Uterus (tissue), 4 donors: ENCODE measurements around the gene IL21R. TPM values are rescaled to one million over a fixed set of nuclear protein-coding genes. Genes with fewer than 3 reads are reported as not detected.
A peak's percentile ranks its signal among the peaks of the same experiment; 100 is the strongest.

Source experiments
- DNase-seq, 2 donors: peaks; one replicate each; pipeline ENCODE4 v3.0.0-alpha.2; 2019 to 2020
- H3K27ac ChIP-seq, 2 donors: fragments of 200-600 bp; sonication (generic); 1 replicate in 1 of 2; 2 replicates in 1 of 2; pipeline ENCODE4 v1.5.1; 2016 to 2018
- H3K27me3 ChIP-seq, 2 donors: fragments of 200-600 bp; sonication (generic); one replicate each; pipeline ENCODE4 v1.5.1; 2018 to 2019; ENCODE audit warnings: control low read depth in 1 of 2
- H3K36me3 ChIP-seq, 2 donors: fragments of 200-600 bp; sonication (generic); one replicate each; pipeline ENCODE4 v1.5.1; 2019; ENCODE audit warnings: control low read depth in 1 of 2
- H3K4me1 ChIP-seq, 2 donors: fragments of 200-600 bp; sonication (generic); one replicate each; pipeline ENCODE4 v1.5.1; 2018 to 2019; ENCODE audit warnings: control low read depth in 1 of 2
- H3K4me3 ChIP-seq, 2 donors: fragments of 200-600 bp; sonication (generic); 1 replicate in 1 of 2; 2 replicates in 1 of 2; pipeline ENCODE4 v1.5.1; 2018 to 2019; ENCODE audit warnings: mild to moderate bottlenecking in 1 of 2
- H3K9me3 ChIP-seq, 2 donors: fragments of 200-600 bp; sonication (generic); one replicate each; pipeline ENCODE4 v1.5.1; 2019; ENCODE audit warnings: control low read depth in 1 of 2
- POLR2A ChIP-seq, 2 donors: fragments of 450-650 bp; IDR thresholded peaks; one replicate each; pipeline ENCODE4 v1.6.1; 2016; ENCODE audit warnings: antibody characterized with exemption in 2 of 2, mild to moderate bottlenecking in 1 of 2, moderate library complexity in 1 of 2
- intact Hi-C: fragments of 100-400 bp; cut with DNase I; formaldehyde crosslinking; loops from one replicate; pipeline ENCODE4 v1.15.1; 2023; ENCODE audit warnings: low total_unique reads
- total RNA-seq, 4 donors: library from RNA; depleted of rRNA in 3 of 4; stranded (reverse); fragments of >200 nt in 3 of 4; gene quantifications; one replicate each; pipeline versions ENCODE4 v1.1.0 to v1.2.4, GENCODE V29; 2014 to 2023
- TF ChIP-seq, protein P1 (sequence below), 4 experiments: fragments of 200-600 bp in 2 of 4; fragments of 450-650 bp in 2 of 4; sonication (generic) in 2 of 4; IDR thresholded peaks; one replicate each; pipeline ENCODE4 v1.5.1; 2016 to 2019; ENCODE audit warnings: antibody characterized with exemption in 4 of 4, mild to moderate bottlenecking in 2 of 4, moderate library complexity in 1 of 4
- donor health status: DM: yes; HTN: yes; CAD: no.

IL21R gene
- total RNA-seq, 4 donors from 2014 or later, result 0.21 to 0.46 TPM; not detected in 2

DNA sequence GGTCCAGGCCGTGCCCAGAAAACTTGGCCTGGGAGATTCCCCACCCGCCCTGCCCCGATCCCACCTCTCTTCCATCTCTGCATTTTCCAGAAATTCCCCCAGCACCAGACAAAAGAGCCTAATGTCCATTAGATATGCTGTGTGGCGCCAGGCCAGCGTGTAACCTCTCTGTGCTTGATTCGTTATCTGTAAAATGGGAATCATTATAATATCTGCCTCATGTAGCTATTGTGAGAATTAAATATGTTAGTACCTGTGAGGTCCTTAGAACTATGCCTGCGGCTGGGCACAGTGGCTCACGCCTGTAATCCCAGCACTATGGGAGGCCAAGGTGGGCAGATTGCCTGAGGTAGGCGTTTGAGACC is 33.6 kb upstream of the IL21R start:
- H3K4me1 ChIP-seq, result no peaks in the 10 kb centered on the region
- H3K4me3 ChIP-seq, result no peak overlapping the region
- DNase-seq, result no peak
- no peaks in the 10 kb centered on the region for H3K9me3 ChIP-seq
- peak overlapping the region in 1 of 2 donors; percentile 75 for H3K27ac ChIP-seq
- no peaks in the 10 kb centered on the region for H3K27me3 ChIP-seq
- no peaks in the 10 kb centered on the region for H3K36me3 ChIP-seq
- intact Hi-C loops, result loop anchor here (10.0 kb wide), 1 partner anchor 134 kb away; no protein-coding TSS in a partner anchor
- TF ChIP-seq, protein P1, sequence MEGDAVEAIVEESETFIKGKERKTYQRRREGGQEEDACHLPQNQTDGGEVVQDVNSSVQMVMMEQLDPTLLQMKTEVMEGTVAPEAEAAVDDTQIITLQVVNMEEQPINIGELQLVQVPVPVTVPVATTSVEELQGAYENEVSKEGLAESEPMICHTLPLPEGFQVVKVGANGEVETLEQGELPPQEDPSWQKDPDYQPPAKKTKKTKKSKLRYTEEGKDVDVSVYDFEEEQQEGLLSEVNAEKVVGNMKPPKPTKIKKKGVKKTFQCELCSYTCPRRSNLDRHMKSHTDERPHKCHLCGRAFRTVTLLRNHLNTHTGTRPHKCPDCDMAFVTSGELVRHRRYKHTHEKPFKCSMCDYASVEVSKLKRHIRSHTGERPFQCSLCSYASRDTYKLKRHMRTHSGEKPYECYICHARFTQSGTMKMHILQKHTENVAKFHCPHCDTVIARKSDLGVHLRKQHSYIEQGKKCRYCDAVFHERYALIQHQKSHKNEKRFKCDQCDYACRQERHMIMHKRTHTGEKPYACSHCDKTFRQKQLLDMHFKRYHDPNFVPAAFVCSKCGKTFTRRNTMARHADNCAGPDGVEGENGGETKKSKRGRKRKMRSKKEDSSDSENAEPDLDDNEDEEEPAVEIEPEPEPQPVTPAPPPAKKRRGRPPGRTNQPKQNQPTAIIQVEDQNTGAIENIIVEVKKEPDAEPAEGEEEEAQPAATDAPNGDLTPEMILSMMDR (IDR thresholded peaks at IDR 0.05), result no peak
- TF ChIP-seq POLR2A (IDR thresholded peaks at IDR 0.05), result no peak

DNA sequence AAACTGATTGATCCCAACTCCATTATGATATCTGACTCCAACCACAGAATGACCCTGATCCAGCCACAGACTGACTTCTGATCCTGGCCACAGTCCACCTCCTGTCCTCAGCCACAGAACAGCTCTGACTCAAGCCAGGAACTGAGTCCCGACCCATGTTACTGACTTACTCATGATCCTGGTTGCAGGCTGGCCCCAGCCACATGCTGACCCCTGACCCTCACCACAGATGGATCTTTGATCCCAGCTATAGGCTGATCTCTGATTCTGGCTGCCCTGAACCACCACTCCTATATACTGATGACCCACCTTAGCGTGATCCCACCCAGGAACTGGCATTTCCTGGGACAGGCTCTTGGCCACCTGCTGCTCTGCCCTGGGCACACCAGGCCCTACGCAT is 32.2 kb upstream of the IL21R start:
- Histone ChIP-seq H3K4me3 (no peak overlapping the region), H3K27me3 (no peaks in the 10 kb centered on the region), H3K27ac (no peak overlapping the region), H3K4me1 (no peaks in the 10 kb centered on the region), H3K36me3 (no peaks in the 10 kb centered on the region), H3K9me3 (no peaks in the 10 kb centered on the region)
- TF ChIP-seq, protein P1 (IDR thresholded peaks at IDR 0.05), result no peak
- no peak for TF ChIP-seq POLR2A (IDR thresholded peaks at IDR 0.05)
- intact Hi-C loops, result loop anchor here (10.0 kb wide), 2 partner anchors 135 to 175 kb away; no protein-coding TSS in a partner anchor
- DNase-seq, result no peak

DNA sequence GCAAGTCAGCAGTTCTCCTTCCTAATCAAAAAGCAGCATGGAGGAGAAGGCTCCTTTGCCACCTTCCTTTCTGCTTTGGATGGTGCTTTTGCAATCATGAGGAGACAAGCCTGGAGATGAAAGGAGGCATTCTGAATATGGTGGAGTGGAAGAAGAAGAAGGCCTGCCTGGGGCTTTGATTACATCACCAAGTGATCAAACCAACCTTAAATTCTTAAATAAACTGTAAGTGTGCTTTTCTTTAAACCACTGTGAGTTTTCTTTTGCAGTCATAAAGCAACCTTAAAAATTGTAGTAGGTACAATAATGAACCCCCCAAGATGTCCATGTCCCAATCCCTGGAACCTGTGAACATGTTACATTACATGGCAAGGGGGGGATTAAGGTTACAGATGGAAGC is 31.7 kb upstream of the IL21R start:
- DNase-seq, result no peak
- no peak for TF ChIP-seq POLR2A (IDR thresholded peaks at IDR 0.05)
- TF ChIP-seq, protein P1 (IDR thresholded peaks at IDR 0.05), result no peak
- Histone ChIP-seq H3K4me3 (no peak overlapping the region), H3K9me3 (no peaks in the 10 kb centered on the region), H3K4me1 (no peaks in the 10 kb centered on the region), H3K27me3 (no peaks in the 10 kb centered on the region), H3K36me3 (no peaks in the 10 kb centered on the region), H3K27ac (no peak overlapping the region)
- intact Hi-C loops, result loop anchor here (10.0 kb wide), 1 partner anchor 176 kb away; no protein-coding TSS in a partner anchor

GRCh38 chr16:27373312-27373711 is 28.7 kb upstream of the IL21R start:
- Histone ChIP-seq H3K27ac (no peak overlapping the region), H3K36me3 (no peaks in the 10 kb centered on the region), H3K4me3 (no peak overlapping the region), H3K4me1 (no peaks in the 10 kb centered on the region), H3K27me3 (no peaks in the 10 kb centered on the region), H3K9me3 (no peaks in the 10 kb centered on the region)
- intact Hi-C loops, result loop anchor here (10.0 kb wide), 1 partner anchor 179 kb away; no protein-coding TSS in a partner anchor
- no peak for DNase-seq
- no peak for TF ChIP-seq POLR2A (IDR thresholded peaks at IDR 0.05)
- TF ChIP-seq, protein P1 (IDR thresholded peaks at IDR 0.05), result no peak

- no peak for DNase-seq
- H3K27ac ChIP-seq, result peak overlapping the region in 1 of 2 donors; percentile 17
- H3K36me3 ChIP-seq, result no peaks in the 10 kb centered on the region
- no peak overlapping the region for H3K4me3 ChIP-seq
- H3K4me1 ChIP-seq, result no peaks in the 10 kb centered on the region
- TF ChIP-seq, protein P1 (IDR thresholded peaks at IDR 0.05), result no peak
- TF ChIP-seq POLR2A (IDR thresholded peaks at IDR 0.05), result no peak
- H3K9me3 ChIP-seq, result no peaks in the 10 kb centered on the region
- H3K27me3 ChIP-seq, result no peaks in the 10 kb centered on the region
- intact Hi-C loops, result loop anchor here (10.0 kb wide), 1 partner anchor 180 kb away; no protein-coding TSS in a partner anchor
Measured at GRCh38 chr16:27374221-27374803, 27.7 kb upstream of the IL21R start.
